ENCODE measurements around the gene CWC27.

GRCh38 chr5:65018763-65019162 lies 250.0 kb downstream of the CWC27 start:
- TF ChIP-seq CTCF (IDR thresholded peaks at IDR 0.05; ENCODE audit: borderline replicate concordance, extremely low read depth, low read length, poor library complexity, severe bottlenecking) (no peak), EZH2 (IDR thresholded peaks at IDR 0.05; ENCODE audit: borderline replicate concordance, low read depth, low read length, severe bottlenecking) (no peak)

All from DND-41 (cell line).